HCT116 (cell line): ENCODE measurements around the gene TALDO1. TPM values are rescaled to one million over a fixed set of nuclear protein-coding genes. Genes with fewer than 3 reads are reported as not detected.
A peak's percentile ranks its signal among the peaks of the same experiment; 100 is the strongest.

Experiments used
- ATAC-seq: fragments of 200-7000 bp; cut with Tn5 transposase; 2 replicates; pipeline ENCODE4 v1.9.1; 2020; ENCODE audit warnings: mild to moderate bottlenecking, moderate library complexity
- BruUV-seq: library from RNA; stranded (reverse); fragments of 400-500 nt; replicated peaks from 2 replicates; lab custom pipeline; 2021; lab: Mats Ljungman, UMichigan
- CTCF ChIA-PET: fragments of 300-600 bp; sonication (Branson Sonifier 250); formaldehyde crosslinking; loops from one replicate; lab custom pipeline; 2021; ENCODE audit warnings: antibody characterized with exemption; lab: Charles Lee
- POLR2A ChIA-PET: fragments of 300-600, 350-600 bp; sonication (Branson Sonifier 250); formaldehyde crosslinking; loops from one replicate; lab custom pipeline; 2021; ENCODE audit warnings: antibody characterized with exemption; lab: Charles Lee
- RAD21 ChIA-PET, 2 experiments: fragments of 300-600 bp; sonication (Branson Sonifier 250); formaldehyde crosslinking; loops; one replicate each; lab custom pipeline; 2023; ENCODE audit warnings: low total read pairs in 2 of 2; ENCODE audit not compliant: uncharacterized antibody in 2 of 2, unreplicated experiment in 2 of 2, low non-redundant PET in 1 of 2; lab: Charles Lee
- DNase-seq: peaks from one replicate; pipeline ENCODE4 v3.0.0-alpha.2; 2010; ENCODE audit warnings: low read depth, low spot score
- H2AFZ ChIP-seq: fragments of 200-600 bp; shearing (Covaris generic), sonication (generic); 2 replicates; pipeline ENCODE4 v1.6.1; 2017; ENCODE audit warnings: low read depth, mixed run types, mixed read lengths, antibody characterized with exemption, low read length; ENCODE audit not compliant: poor library complexity, severe bottlenecking
- H3K27ac ChIP-seq: 2 replicates; pipeline ENCODE4 v1.5.1; 2012; ENCODE audit warnings: low read depth, low read length
- H3K27me3 ChIP-seq: fragments of 200-600 bp; sonication (generic); 2 replicates; pipeline ENCODE4 v1.6.1; 2016; ENCODE audit warnings: mixed run types, low read length, mixed read lengths; ENCODE audit not compliant: insufficient read depth
- H3K36me3 ChIP-seq, 2 experiments: fragments of 200-500 bp in 1 of 2; fragments of 200-600 bp in 1 of 2; sonication (Bioruptor generic) in 1 of 2; sonication (generic) in 1 of 2; 2 replicates each; pipeline versions ENCODE4 v1.5.1 to v1.6.1; 2014 to 2016; ENCODE audit warnings: low read length in 2 of 2, inconsistent platforms in 1 of 2, mixed read lengths in 1 of 2, mixed run types in 1 of 2; ENCODE audit not compliant: insufficient read depth in 2 of 2, control insufficient read depth in 1 of 2
- H3K4me1 ChIP-seq, 2 experiments: fragments of 200-600 bp in 1 of 2; sonication (generic) in 1 of 2; 2 replicates each; pipeline versions ENCODE4 v1.5.1 to v1.6.1; 2012 to 2017; ENCODE audit warnings: low read length in 2 of 2, inconsistent platforms in 1 of 2, mild to moderate bottlenecking in 1 of 2, mixed read lengths in 1 of 2, mixed run types in 1 of 2, moderate library complexity in 1 of 2; ENCODE audit not compliant: insufficient read depth in 2 of 2, control insufficient read depth in 1 of 2
- H3K4me2 ChIP-seq: fragments of 200-600 bp; sonication (generic); 2 replicates; pipeline ENCODE4 v1.6.1; 2017; ENCODE audit warnings: mixed run types, low read length, mixed read lengths
- H3K4me3 ChIP-seq, 2 experiments: fragments of 200-600 bp in 1 of 2; sonication (generic) in 1 of 2; replicated peaks in 1 of 2; 2 replicates each; pipeline ENCODE4 v1.5.1; 2011 to 2016; ENCODE audit warnings: low read length in 2 of 2, control low read depth in 1 of 2, low read depth in 1 of 2, mild to moderate bottlenecking in 1 of 2, mixed read lengths in 1 of 2, mixed run types in 1 of 2
- H3K79me2 ChIP-seq: fragments of 200-600 bp; sonication (generic); 2 replicates; pipeline ENCODE4 v1.6.1; 2017; ENCODE audit warnings: mild to moderate bottlenecking, mixed run types, low read length, moderate library complexity, mixed read lengths; ENCODE audit not compliant: insufficient read depth
- H3K9ac ChIP-seq: fragments of 200-600 bp; sonication (generic); 2 replicates; pipeline ENCODE4 v1.6.1; 2016; ENCODE audit warnings: low read length, mixed read lengths
- H3K9me2 ChIP-seq: fragments of 200-600 bp; sonication (generic), shearing (Covaris generic); 2 replicates; pipeline ENCODE4 v1.6.1; 2017; ENCODE audit warnings: mixed run types, mild to moderate bottlenecking, moderate library complexity; ENCODE audit not compliant: insufficient read depth
- H3K9me3 ChIP-seq, 2 experiments: fragments of 200-500 bp in 1 of 2; fragments of 200-600 bp in 1 of 2; sonication (Bioruptor generic) in 1 of 2; sonication (generic) in 1 of 2; 2 replicates each; pipeline ENCODE4 v1.6.1; 2014 to 2017; ENCODE audit warnings: low read length in 2 of 2, mixed read lengths in 2 of 2, inconsistent platforms in 1 of 2, low read depth in 1 of 2, mild to moderate bottlenecking in 1 of 2, mixed run types in 1 of 2, moderate library complexity in 1 of 2; ENCODE audit not compliant: control insufficient read depth in 1 of 2, insufficient read depth in 1 of 2
- H4K20me1 ChIP-seq: fragments of 200-600 bp; sonication (generic), shearing (Covaris generic); 2 replicates; pipeline ENCODE4 v1.6.1; 2017; ENCODE audit warnings: mixed run types, mild to moderate bottlenecking, moderate library complexity; ENCODE audit not compliant: insufficient read depth
- CEBPB ChIP-seq: IDR thresholded peaks from 2 replicates; pipeline ENCODE4 v1.6.1; 2012; ENCODE audit warnings: low read depth
- CTCF ChIP-seq, 3 experiments: fragments of 200-600 bp in 1 of 3; sonication (generic) in 1 of 3; IDR thresholded peaks in 2 of 3; conservative IDR thresholded peaks in 1 of 3; 2 replicates each; pipeline ENCODE4 v1.5.1; 2012 to 2017; ENCODE audit warnings: low read depth in 2 of 3, low read length in 2 of 3, antibody characterized with exemption in 1 of 3, borderline replicate concordance in 1 of 3, control low read depth in 1 of 3, mild to moderate bottlenecking in 1 of 3, mixed read lengths in 1 of 3, mixed run types in 1 of 3, moderate library complexity in 1 of 3; ENCODE audit not compliant: insufficient read depth in 1 of 3
- EGR1 ChIP-seq: IDR thresholded peaks from 2 replicates; pipeline ENCODE4 v1.6.1; 2012; ENCODE audit warnings: low read depth
- ELF1 ChIP-seq: IDR thresholded peaks from 2 replicates; pipeline ENCODE4 v1.6.1; 2012; ENCODE audit warnings: low read depth, borderline replicate concordance
- EZH2phosphoT487 ChIP-seq: fragments of 200-600 bp; IDR thresholded peaks from 2 replicates; pipeline ENCODE4 v1.6.1; 2018; ENCODE audit warnings: antibody characterized with exemption, borderline replicate concordance
- FOSL1 ChIP-seq: IDR thresholded peaks from 2 replicates; pipeline ENCODE4 v1.6.1; 2012; ENCODE audit warnings: low read depth
- MAX ChIP-seq: IDR thresholded peaks from 2 replicates; pipeline ENCODE4 v1.6.1; 2012
- POLR2A ChIP-seq: IDR thresholded peaks from 2 replicates; pipeline ENCODE4 v1.7.0; 2011; ENCODE audit warnings: borderline replicate concordance; ENCODE audit not compliant: insufficient read depth, insufficient read length; ENCODE audit errors: extremely low read depth
- POLR2AphosphoS5 ChIP-seq: IDR thresholded peaks from 2 replicates; pipeline ENCODE4 v1.6.1; 2011; ENCODE audit warnings: mild to moderate bottlenecking, low read depth, low read length, moderate library complexity
- RAD21 ChIP-seq: IDR thresholded peaks from 2 replicates; pipeline ENCODE4 v1.6.1; 2012; ENCODE audit warnings: low read depth, mild to moderate bottlenecking
- SIN3A ChIP-seq: IDR thresholded peaks from 2 replicates; pipeline ENCODE4 v1.6.1; 2012; ENCODE audit warnings: low read depth
- SP1 ChIP-seq: IDR thresholded peaks from 2 replicates; pipeline ENCODE4 v1.6.1; 2012; ENCODE audit warnings: low read depth
- intact Hi-C: fragments of 100-400 bp; cut with micrococcal nuclease; formaldehyde crosslinking; loops from 2 replicates; pipeline ENCODE4 v1.10.0; 2022
- total RNA-seq: library from RNA; stranded (reverse); gene quantifications from one replicate; pipeline ENCODE4 v1.2.1, GENCODE V29; 2021; ENCODE audit not compliant: unreplicated experiment

Gene TALDO1
- total RNA-seq, 1 experiment from 2014 or later: 242 TPM

GRCh38 chr11:788953-789940 lies 42.0 kb downstream of the TALDO1 start (continued):
- TF ChIP-seq MAX (no peak), EZH2phosphoT487 (no peak), POLR2A (no peak), SP1 (no peak), CEBPB (no peak), POLR2AphosphoS5 (no peak), SIN3A (no peak), EGR1 (no peak), ELF1 (no peak), FOSL1 (no peak)

- ATAC-seq: peak; percentile 53
- intact Hi-C loops: no loop called here
Observed at GRCh38 chr11:789943-790342, 42.7 kb downstream of the TALDO1 start, which contains the start of gene CEND1. Gene CEND1, minus strand, starts transcription at chr11:790090. Its CDS starts 1,514 bp downstream, at chr11:788576.

More at GRCh38 chr11:789943-790342, 42.7 kb downstream of the TALDO1 start, which contains the start of gene CEND1:
- no peak for DNase-seq
- no peaks in the 10 kb centered on the region for H4K20me1 ChIP-seq
- H3K27me3 ChIP-seq: no peaks in the 10 kb centered on the region
- H3K9me3 ChIP-seq: no peaks in the 10 kb centered on the region
- peaks cover 0 to 4% of the 10 kb centered on the region in 2 experiments; a peak in 1 of 4 replicates for H3K36me3 ChIP-seq
- no peak for TF ChIP-seq RAD21
- TF ChIP-seq ELF1: no peak
- no peak for TF ChIP-seq CTCF (IDR thresholded peaks at IDR 0.05 in 2 of 3, conservative IDR thresholded peaks at IDR 0.05 in 1 of 3; ENCODE audit: borderline replicate concordance in 1 of 3, insufficient read depth in 1 of 3, low read depth in 2 of 3, low read length in 2 of 3)
- no peak for TF ChIP-seq MAX
- H3K4me2 ChIP-seq: peak within 1 kb of the TSS; percentile 13; the same call in 1 of the 2 replicates
- no peak within 1 kb of the TSS for H3K9ac ChIP-seq
- ChIA-PET POLR2A (interaction anchor here (1.0 kb wide), 1 partner anchor 12 kb away, joined by 8 read pairs; no protein-coding TSS in a partner anchor), RAD21 (no interaction called here), CTCF (no interaction called here)
- H3K4me1 ChIP-seq: peaks cover 9 to 23% of the 10 kb centered on the region in 2 experiments; a peak in 3 of 4 replicates
- H3K9me2 ChIP-seq: no peaks in the 10 kb centered on the region
- H3K4me3 ChIP-seq: no peak within 1 kb of the TSS
- no TSS peak for BruUV-seq
- no peak within 1 kb of the TSS for H2AFZ ChIP-seq
- peak within 1 kb of the TSS; percentile 39 for H3K27ac ChIP-seq
- H3K79me2 ChIP-seq: peaks cover 4% of the 10 kb centered on the region; the same call in 1 of the 2 replicates
